NOMO-1 treated with dmso at 0.1 percent for 144 hours (cell line): ENCODE results near the gene CLEC16A.

Experiments
- DNase-seq: peaks from one replicate; lab custom pipeline; 2025; ENCODE audit not compliant: unreplicated experiment; lab: John Stamatoyannopoulos, UW

The CLEC16A gene

GRCh38 chr16:11225677-11226549 lies 281.5 kb downstream of the CLEC16A start:
- no peak for DNase-seq

- no peak for DNase-seq
These were observed 285.1 kb downstream of the CLEC16A start for GRCh38 chr16:11229432-11229831.

- DNase-seq, result no peak
These were observed 285.5 kb downstream of the CLEC16A start for GRCh38 chr16:11229906-11230305.

- no peak for DNase-seq
These were observed 287.1 kb downstream of the CLEC16A start for GRCh38 chr16:11231367-11231970.
